PC-9 (cell line): Measurements from ENCODE around the gene AGTR2.

Source experiments
- CTCF ChIP-seq: fragments of 200-600 bp; sonication (generic); conservative IDR thresholded peaks from 2 replicates; pipeline ENCODE4 v1.6.1; 2017; ENCODE audit warnings: mixed run types, antibody characterized with exemption, mild to moderate bottlenecking, moderate library complexity
- EZH2 ChIP-seq: fragments of 200-600 bp; sonication (generic); IDR thresholded peaks from 2 replicates; pipeline ENCODE4 v1.8.0; 2017; ENCODE audit warnings: antibody characterized with exemption, low read depth

- no peak for TF ChIP-seq CTCF
- no peak for TF ChIP-seq EZH2
Observed at GRCh38 chrX:116185163-116185562, 14.6 kb downstream of the AGTR2 start.
